ENCODE results near the gene HDAC9. TPM values are rescaled to one million over a fixed set of nuclear protein-coding genes. Genes with fewer than 3 reads are reported as not detected.

Gene HDAC9
- polyA plus RNA-seq, 3 donors = 8.1 to 12.7 (median 9.5) TPM

GRCh38 chr7:18521236-18521589 is 25.7 kb downstream of the HDAC9 start:
- DNase-seq (ENCODE audit: low read depth in 3 of 3, low spot score in 2 of 3) = no peak

- no peak for DNase-seq (ENCODE audit: low read depth in 3 of 3, low spot score in 2 of 3)
Observed at GRCh38 chr7:18521945-18522566, 26.5 kb downstream of the HDAC9 start.

- no peak for DNase-seq (ENCODE audit: low read depth in 3 of 3, low spot score in 2 of 3)
Observed at GRCh38 chr7:18524248-18524647, 28.7 kb downstream of the HDAC9 start.

- no peak for DNase-seq (ENCODE audit: low read depth in 3 of 3, low spot score in 2 of 3)
Observed at GRCh38 chr7:18526368-18526878, 30.9 kb downstream of the HDAC9 start.

- DNase-seq (ENCODE audit: low read depth in 3 of 3, low spot score in 2 of 3) = no peak
Observed at GRCh38 chr7:18529239-18529638, 33.7 kb downstream of the HDAC9 start.

GRCh38 chr7:18530224-18531179 is 35.0 kb downstream of the HDAC9 start:
- DNase-seq (ENCODE audit: low read depth in 3 of 3, low spot score in 2 of 3) = no peak

GRCh38 chr7:18531539-18531938 is 36.0 kb downstream of the HDAC9 start:
- no peak for DNase-seq (ENCODE audit: low read depth in 3 of 3, low spot score in 2 of 3)

GRCh38 chr7:18532813-18533212 is 37.3 kb downstream of the HDAC9 start:
- no peak for DNase-seq (ENCODE audit: low read depth in 3 of 3, low spot score in 2 of 3)

- DNase-seq (ENCODE audit: low read depth in 3 of 3, low spot score in 2 of 3) = no peak
Observed at GRCh38 chr7:18534481-18534880, 38.9 kb downstream of the HDAC9 start.

- DNase-seq (ENCODE audit: low read depth in 3 of 3, low spot score in 2 of 3) = no peak
Observed at GRCh38 chr7:18535810-18536415, 40.4 kb downstream of the HDAC9 start.

GRCh38 chr7:18536486-18536885 is 40.9 kb downstream of the HDAC9 start:
- DNase-seq (ENCODE audit: low read depth in 3 of 3, low spot score in 2 of 3) = no peak

GRCh38 chr7:18538554-18539250 is 43.2 kb downstream of the HDAC9 start:
- no peak for DNase-seq (ENCODE audit: low read depth in 3 of 3, low spot score in 2 of 3)

GRCh38 chr7:18540396-18540795 is 44.8 kb downstream of the HDAC9 start:
- DNase-seq (ENCODE audit: low read depth in 3 of 3, low spot score in 2 of 3) = peak in 1 of 3 donors; percentile 25

GRCh38 chr7:18541181-18541870 is 45.8 kb downstream of the HDAC9 start:
- peak; percentile 49 to 60 (median 58) for DNase-seq (ENCODE audit: low read depth in 3 of 3, low spot score in 2 of 3)

GRCh38 chr7:18541871-18542212 is 46.3 kb downstream of the HDAC9 start:
- DNase-seq (ENCODE audit: low read depth in 3 of 3, low spot score in 2 of 3) = peak in 1 of 3 donors; percentile 7

GRCh38 chr7:18546576-18546975 is 51.0 kb downstream of the HDAC9 start:
- no peak for DNase-seq (ENCODE audit: low read depth in 3 of 3, low spot score in 2 of 3)

GRCh38 chr7:18547509-18548187 is 52.1 kb downstream of the HDAC9 start:
- no peak for DNase-seq (ENCODE audit: low read depth in 3 of 3, low spot score in 2 of 3)

GRCh38 chr7:18548534-18548933 is 53.0 kb downstream of the HDAC9 start:
- no peak for DNase-seq (ENCODE audit: low read depth in 3 of 3, low spot score in 2 of 3)

- DNase-seq (ENCODE audit: low read depth in 3 of 3, low spot score in 2 of 3) = no peak
Observed at GRCh38 chr7:18550574-18550973, 55.0 kb downstream of the HDAC9 start.
